ENCODE results near the gene TUBGCP5.
"Not testable (repeated sequence)": the region's sequence is repeated elsewhere in the genome, so short reads cannot be mapped to it uniquely, and the experiment has no call there.

TUBGCP5 gene

GRCh38 chr15:23043535-23043934, 4.2 kb upstream of the TUBGCP5 start:
- in situ Hi-C loops (cut with HindIII; ENCODE audit: low sequenced_read_pairs) = not testable (repeated sequence)

DNA sequence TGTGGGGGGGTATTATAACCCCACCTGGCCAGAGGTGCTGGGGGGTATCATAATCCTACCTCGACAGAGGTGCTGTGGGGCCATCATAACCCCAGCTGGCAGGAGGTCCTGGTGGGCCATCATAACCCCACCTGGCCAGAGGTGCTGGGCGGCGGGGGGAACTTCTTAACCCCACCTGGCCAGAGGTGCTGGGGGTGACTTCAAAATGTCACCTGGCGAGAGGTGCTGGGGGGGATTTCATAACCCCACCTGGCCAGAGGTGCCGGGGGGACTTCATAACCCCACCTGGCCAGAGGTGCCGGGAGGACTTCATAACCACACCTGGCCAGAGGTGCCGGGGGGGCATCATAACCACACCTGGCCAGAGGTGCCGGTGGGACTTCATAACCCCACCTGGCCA, 2.4 kb upstream of the TUBGCP5 start:
- in situ Hi-C loops (cut with HindIII; ENCODE audit: low sequenced_read_pairs) = not testable (repeated sequence)

- in situ Hi-C loops (cut with HindIII; ENCODE audit: low sequenced_read_pairs) = no loop called here
Observed at GRCh38 chr15:23039917-23040281, 530 bp upstream of the TUBGCP5 start.

GRCh38 chr15:23038726-23039142, 635 bp downstream of the TUBGCP5 start:
- in situ Hi-C loops (cut with HindIII; ENCODE audit: low sequenced_read_pairs) = no loop called here

DNA sequence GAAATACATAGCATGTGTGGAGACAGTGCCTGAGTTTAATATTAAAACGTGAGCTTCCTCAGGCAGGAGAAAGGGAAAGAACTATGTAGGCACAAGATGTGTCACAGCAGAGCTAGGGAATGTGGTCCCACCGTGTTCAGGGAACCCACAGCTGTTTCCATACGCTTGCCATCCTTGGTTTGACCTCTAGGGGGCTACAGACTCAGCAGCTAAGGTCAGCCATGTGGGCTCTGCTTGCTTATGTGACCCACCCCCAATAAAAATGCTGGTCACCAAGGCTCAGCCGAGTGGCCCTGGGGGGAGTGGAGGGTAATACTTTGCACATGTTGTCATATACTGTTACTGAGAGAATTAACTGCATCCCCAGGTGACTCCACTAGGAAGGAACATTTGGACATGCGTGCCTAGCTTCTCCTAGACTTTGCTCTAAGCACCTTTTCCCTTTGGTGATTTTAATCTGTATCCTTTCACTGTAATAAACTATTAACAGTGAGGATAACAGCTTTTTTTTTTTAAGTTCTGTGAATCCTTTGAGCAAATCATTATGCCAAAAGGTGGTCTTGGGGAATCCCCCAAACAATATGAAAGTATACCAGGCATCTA, 3.3 kb downstream of the TUBGCP5 start:
- in situ Hi-C loops (cut with HindIII; ENCODE audit: low sequenced_read_pairs) = no loop called here

DNA sequence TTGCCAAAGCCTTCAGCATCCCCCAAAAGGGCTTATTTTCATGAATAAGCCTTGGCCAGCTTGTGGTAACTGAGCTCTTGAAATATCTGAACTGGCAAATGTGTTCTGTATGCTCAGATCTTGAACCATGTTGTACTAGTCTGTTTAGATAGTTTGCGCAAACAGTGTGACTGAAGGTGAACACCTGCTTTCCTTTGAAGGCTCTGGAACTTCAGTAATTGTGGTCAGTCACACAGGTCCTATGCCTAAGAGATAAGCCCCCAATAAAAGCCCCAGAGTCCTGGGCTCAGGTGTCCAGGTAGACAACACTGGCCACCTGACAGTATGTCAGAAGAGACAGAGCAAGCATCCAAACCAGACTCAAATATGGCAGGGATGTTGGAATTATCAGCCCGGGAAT, 5.4 kb downstream of the TUBGCP5 start:
- in situ Hi-C loops (cut with HindIII; ENCODE audit: low sequenced_read_pairs) = no loop called here

GRCh38 chr15:23026218-23026617, 13.2 kb downstream of the TUBGCP5 start:
- in situ Hi-C loops (cut with HindIII; ENCODE audit: low sequenced_read_pairs) = no loop called here

DNA sequence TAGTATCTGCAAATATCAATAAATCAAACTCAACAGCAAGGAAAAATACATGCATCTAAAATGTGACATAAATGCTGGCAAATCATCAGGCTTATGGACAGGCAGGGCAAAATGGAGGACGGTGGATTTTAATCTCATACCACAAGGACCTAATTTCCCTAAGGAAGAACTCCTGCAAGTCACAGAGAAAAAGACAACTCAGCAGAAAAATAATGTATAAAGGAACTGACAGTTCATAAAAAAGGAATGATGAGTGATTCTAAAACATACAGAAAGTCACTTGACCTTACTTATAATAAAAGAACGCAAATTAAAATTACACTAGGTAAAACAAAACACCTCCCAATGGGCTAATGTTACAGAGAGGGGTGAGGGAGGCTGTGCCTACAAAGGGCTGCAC, 17.2 kb downstream of the TUBGCP5 start:
- in situ Hi-C loops (cut with HindIII; ENCODE audit: low sequenced_read_pairs) = no loop called here

GRCh38 chr15:23014394-23015000, 24.9 kb downstream of the TUBGCP5 start:
- in situ Hi-C loops (cut with HindIII; ENCODE audit: low sequenced_read_pairs) = no loop called here

- in situ Hi-C loops (cut with HindIII; ENCODE audit: low sequenced_read_pairs) = no loop called here
Observed at GRCh38 chr15:23013681-23014080, 25.7 kb downstream of the TUBGCP5 start.

DNA sequence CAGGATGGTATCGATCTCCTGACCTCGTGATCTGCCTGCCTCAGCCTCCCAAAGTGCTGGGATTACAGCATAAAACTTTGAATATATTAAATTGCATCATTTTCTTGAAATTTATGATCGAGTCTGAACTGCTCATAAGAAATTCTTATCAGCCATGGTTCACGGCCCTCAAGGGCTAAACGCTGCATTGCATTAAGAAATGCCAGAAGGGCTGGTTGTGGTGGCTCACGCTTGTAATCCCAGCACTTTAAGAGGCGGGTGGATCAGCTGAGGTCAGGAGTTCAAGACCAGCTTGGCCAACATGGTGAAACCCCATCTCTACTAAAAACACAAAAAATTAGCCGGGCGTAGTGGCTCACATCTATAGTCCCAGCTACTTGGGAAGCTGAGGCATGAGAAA, 26.8 kb downstream of the TUBGCP5 start:
- in situ Hi-C loops (cut with HindIII; ENCODE audit: low sequenced_read_pairs) = not testable (repeated sequence)

- in situ Hi-C loops (cut with HindIII; ENCODE audit: low sequenced_read_pairs) = loop anchor here (10.0 kb wide), 1 partner anchor 149 kb away; no protein-coding TSS in a partner anchor
Observed at GRCh38 chr15:23003736-23004135, 35.6 kb downstream of the TUBGCP5 start.

DNA sequence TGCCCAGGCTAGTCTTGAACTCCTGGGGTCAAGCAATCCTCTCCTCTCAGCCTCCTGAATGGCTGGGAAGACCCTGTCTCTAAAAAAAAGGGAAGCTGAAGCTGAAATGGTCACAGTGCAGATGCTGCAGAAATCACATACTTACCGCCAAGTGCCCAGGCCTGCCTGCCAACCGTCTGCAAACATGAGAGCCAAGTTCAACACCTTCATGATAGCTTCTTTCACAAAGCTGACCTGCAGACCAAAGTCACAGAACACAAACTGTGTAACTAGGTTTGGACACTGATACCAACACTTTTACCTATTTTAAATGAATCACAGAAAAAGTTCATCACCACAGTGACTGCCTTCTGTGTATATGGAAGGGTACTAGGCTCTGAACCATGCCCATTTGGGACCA, 36.4 kb downstream of the TUBGCP5 start:
- in situ Hi-C loops (cut with HindIII; ENCODE audit: low sequenced_read_pairs) = loop anchor here (10.0 kb wide), 1 partner anchor 148 kb away; no protein-coding TSS in a partner anchor

GRCh38 chr15:22995795-22996194, 43.6 kb downstream of the TUBGCP5 start:
- in situ Hi-C loops (cut with HindIII; ENCODE audit: low sequenced_read_pairs) = no loop called here

DNA sequence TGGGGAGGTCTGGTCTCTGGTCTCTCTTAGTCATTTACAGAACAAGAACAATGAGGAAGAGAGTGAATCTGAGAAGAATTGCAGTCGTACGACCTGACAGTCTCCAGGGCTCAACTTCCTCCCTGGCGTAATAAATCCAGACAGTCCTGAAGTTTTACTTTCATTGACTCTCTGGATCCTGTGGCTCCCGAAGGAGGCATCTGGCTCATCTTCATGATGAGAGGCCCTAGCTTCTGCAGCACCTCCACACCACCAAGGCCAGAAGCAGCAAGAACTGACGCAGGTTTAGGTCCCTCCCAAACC, 47.4 kb downstream of the TUBGCP5 start:
- in situ Hi-C loops (cut with HindIII; ENCODE audit: low sequenced_read_pairs) = no loop called here

DNA sequence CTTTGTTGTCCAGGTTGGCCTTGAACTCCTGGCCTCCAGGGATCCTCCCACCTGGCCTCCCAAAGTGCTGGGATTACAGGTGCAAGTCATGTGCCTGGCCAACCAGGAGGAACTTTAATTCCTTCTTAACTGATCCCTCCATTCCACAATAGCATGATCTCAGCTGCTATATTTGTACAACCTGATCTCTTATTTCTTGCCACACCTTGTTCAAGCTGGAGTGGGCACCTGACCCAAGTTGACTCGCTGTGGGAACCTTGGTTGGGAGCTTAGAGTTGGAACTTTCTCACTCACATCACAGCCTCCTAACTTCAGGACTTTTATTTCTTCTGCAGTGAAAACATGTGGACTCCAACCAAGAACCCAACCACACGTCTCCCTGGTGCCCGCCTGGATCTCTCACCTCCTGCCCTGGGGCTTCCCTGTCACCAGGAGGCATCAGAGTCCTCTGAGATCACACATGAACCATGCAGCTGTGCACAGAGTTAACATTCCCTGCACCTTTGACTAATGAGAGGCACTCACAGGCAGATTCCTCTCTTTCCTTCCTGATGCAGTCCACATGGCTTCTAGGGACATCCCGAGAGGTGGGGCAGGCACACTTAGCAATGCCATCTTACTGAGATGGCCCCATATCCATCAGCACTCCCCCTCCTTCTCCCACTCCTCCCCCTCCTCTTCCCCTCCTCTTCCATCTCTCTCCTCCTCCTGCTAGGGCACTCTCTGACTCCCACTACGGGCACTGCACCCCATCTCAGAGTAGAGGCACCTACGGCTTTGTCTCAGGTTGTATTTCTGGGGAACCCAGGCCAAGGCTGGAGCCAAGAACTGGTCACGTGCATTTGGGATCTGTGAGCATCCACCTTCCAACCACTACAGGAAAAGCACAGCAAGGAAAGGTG, 49.5 kb downstream of the TUBGCP5 start:
- in situ Hi-C loops (cut with HindIII; ENCODE audit: low sequenced_read_pairs) = no loop called here

GRCh38 chr15:22988811-22989210, 50.6 kb downstream of the TUBGCP5 start:
- in situ Hi-C loops (cut with HindIII; ENCODE audit: low sequenced_read_pairs) = no loop called here

DNA sequence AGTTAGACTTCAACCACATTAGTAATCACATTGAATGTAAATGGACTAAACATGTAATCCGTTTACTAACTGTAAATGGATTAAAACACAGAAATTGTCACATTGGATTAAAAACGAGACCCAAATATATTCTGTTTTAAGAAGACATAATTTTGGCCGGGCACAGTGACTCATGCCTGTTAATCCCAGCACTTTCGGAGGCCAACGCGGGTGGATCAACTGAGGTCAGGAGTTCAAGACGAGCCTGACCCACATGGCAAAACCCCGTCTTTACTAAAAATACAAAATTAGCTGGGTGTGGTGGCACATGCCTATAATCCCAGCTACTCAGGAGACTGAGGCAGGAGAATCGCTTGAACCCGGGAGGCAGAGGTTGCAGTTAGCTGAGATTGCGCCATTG, 57.4 kb downstream of the TUBGCP5 start:
- in situ Hi-C loops (cut with HindIII; ENCODE audit: low sequenced_read_pairs) = not testable (repeated sequence)

DNA sequence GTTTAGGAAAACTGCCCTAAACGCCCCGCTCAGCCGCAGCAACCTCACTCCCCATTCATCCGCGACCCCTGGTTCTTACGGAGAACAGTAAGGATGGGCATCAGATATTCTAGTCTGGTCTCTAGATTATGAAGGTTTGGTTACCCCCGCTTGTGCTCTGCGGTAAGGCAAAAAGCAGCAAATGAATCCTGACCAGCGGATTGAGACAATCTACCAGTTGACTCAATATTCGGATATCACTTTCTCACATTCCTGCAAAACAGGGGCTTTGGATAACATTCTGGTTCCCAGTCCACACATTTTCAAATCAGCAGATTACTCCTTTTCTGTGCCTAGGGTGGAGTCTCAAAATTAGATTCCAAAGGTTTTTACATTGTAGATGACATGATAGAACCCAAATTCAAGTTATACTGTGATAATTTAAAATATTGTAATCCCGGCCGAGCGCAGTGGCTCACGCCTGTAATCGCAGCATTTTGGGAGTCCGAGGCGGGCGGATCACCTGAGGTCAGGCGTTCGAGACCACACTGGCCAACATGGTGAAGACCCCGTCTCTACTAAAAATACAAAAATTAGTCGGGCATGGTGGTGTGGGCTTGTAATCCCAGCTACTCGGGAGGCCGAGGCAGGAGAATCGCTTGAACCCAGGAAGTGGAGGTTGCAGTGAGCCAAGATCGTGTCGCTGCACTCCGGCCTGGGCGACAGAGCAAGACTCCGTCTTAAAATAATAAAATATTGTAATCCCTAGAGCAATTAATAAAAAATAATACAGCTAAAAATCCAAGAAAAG, 58.1 kb downstream of the TUBGCP5 start:
- in situ Hi-C loops (cut with HindIII; ENCODE audit: low sequenced_read_pairs) = no loop called here

- in situ Hi-C loops (cut with HindIII; ENCODE audit: low sequenced_read_pairs) = no loop called here
Observed at GRCh38 chr15:22980189-22981050, 58.9 kb downstream of the TUBGCP5 start, which contains the start of gene CYFIP1. TSS of gene CYFIP1 (minus strand) at chr15:22980368. CDS start at chr15:22947285, 33,083 bp downstream.
